Neutrophil (primary cell): Measurements from ENCODE around the gene TSC22D1.

Experiments
- H3K27ac ChIP-seq: fragments of 200-600 bp; sonication (generic); 2 replicates; pipeline ENCODE4 v1.5.1; 2016; ENCODE audit warnings: mild to moderate bottlenecking, moderate library complexity
- H3K27me3 ChIP-seq: fragments of 200-600 bp; sonication (generic); 2 replicates; pipeline ENCODE4 v1.6.0; 2016; ENCODE audit warnings: mild to moderate bottlenecking
- H3K36me3 ChIP-seq: fragments of 200-600 bp; sonication (generic); 2 replicates; pipeline ENCODE4 v1.5.1; 2017
- H3K4me1 ChIP-seq, 2 experiments: fragments of 200-600 bp in 1 of 2; sonication (generic) in 1 of 2; 1 replicate in 1 of 2; 2 replicates in 1 of 2; pipeline versions ENCODE4 v1.5.1 to v1.6.1; 2013 to 2016; ENCODE audit warnings: low read depth in 1 of 2, low read length in 1 of 2, mild to moderate bottlenecking in 1 of 2, moderate library complexity in 1 of 2; ENCODE audit not compliant: control insufficient read depth in 1 of 2, insufficient read depth in 1 of 2
- H3K4me3 ChIP-seq, 2 experiments: fragments of 200-600 bp in 1 of 2; sonication (generic) in 1 of 2; 1 replicate in 1 of 2; 2 replicates in 1 of 2; pipeline ENCODE4 v1.5.1; 2013 to 2016; ENCODE audit warnings: low read depth in 1 of 2, low read length in 1 of 2, mild to moderate bottlenecking in 1 of 2, moderate library complexity in 1 of 2
- H3K9me3 ChIP-seq: fragments of 200-600 bp; sonication (generic); 2 replicates; pipeline ENCODE4 v1.5.1; 2016
- TF ChIP-seq, protein P1 (sequence below): fragments of 200-600 bp; sonication (generic); IDR thresholded peaks from 2 replicates; pipeline ENCODE4 v1.5.1; 2016; ENCODE audit warnings: antibody characterized with exemption

Gene TSC22D1

DNA sequence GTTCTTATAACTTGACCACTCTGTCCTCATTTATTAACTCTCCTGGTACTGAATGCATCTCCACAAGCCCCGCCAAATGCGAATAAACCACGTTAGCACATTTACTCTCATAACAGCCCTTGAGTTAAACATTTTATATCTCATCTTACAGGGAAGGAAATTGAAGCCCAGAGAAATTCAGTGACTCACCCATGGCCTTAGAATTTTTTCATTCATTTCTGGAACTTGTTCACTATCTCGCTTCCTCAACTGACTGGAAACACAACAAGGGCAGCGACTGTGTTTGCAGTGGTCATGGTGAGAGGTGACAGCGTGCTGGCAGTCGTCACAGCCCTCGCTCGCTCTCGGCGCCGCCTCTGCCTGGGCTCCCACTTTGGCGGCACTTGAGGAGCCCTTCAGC is 163.0 kb downstream of the TSC22D1 start:
- Histone ChIP-seq H3K4me3 (no peak overlapping the region), H3K27ac (no peak overlapping the region), H3K4me1 (peaks cover 41 to 52% of the 10 kb centered on the region in 2 experiments), H3K9me3 (no peaks in the 10 kb centered on the region), H3K36me3 (no peaks in the 10 kb centered on the region), H3K27me3 (no peaks in the 10 kb centered on the region)
- TF ChIP-seq, protein P1, sequence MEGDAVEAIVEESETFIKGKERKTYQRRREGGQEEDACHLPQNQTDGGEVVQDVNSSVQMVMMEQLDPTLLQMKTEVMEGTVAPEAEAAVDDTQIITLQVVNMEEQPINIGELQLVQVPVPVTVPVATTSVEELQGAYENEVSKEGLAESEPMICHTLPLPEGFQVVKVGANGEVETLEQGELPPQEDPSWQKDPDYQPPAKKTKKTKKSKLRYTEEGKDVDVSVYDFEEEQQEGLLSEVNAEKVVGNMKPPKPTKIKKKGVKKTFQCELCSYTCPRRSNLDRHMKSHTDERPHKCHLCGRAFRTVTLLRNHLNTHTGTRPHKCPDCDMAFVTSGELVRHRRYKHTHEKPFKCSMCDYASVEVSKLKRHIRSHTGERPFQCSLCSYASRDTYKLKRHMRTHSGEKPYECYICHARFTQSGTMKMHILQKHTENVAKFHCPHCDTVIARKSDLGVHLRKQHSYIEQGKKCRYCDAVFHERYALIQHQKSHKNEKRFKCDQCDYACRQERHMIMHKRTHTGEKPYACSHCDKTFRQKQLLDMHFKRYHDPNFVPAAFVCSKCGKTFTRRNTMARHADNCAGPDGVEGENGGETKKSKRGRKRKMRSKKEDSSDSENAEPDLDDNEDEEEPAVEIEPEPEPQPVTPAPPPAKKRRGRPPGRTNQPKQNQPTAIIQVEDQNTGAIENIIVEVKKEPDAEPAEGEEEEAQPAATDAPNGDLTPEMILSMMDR = no peak

DNA sequence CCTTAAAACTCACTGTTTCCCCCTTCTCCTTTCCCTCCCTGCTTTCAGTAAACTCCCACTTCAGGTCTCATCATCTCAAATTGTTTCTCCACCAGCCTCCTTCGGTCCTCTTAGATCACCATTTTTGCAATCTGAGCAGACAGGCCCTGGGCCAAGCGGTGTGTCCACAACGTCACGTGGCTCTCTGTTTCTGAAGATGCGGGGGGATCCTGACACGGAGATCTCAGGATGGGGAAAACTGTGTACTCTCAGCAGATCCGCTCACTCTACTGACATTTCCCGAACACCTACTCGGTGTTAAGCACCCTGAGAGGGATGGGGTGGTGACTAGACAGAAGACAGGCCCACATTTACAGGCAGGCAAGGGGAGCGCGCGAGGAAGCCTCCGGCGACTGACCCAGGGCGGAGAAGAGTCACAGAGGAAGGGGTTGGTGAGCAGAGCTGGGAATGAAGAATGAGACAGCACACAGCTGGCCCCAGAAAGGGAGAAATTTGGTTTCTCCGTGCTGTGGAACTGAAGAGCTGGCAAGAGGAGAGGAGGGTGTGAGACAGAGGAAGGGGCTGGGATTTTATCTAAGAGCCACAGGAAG is 163.7 kb downstream of the TSC22D1 start:
- TF ChIP-seq, protein P1 = no peak
- Histone ChIP-seq H3K27me3 (no peaks in the 10 kb centered on the region), H3K4me3 (no peak overlapping the region), H3K27ac (no peak overlapping the region), H3K9me3 (no peaks in the 10 kb centered on the region), H3K4me1 (peaks cover 35 to 46% of the 10 kb centered on the region in 2 experiments), H3K36me3 (no peaks in the 10 kb centered on the region)

DNA sequence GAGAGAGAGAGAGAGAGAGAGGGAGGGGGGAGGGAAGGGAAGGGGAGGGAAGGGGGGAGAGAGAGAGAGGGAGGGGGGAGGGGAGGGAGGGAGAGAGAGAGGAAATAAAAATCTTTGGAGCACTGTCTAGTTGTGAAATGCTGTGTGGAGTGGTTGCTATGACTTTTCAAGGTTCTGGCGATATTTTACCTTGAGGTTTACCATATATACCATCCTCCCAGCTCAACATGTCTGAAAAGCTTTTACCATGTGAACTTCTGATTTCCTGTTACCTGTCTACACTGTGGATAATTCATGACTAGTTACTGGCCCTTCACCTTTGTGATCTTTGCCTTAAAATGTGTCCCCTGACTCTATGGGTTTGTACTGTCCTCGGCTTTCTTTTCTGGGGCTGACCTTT is 164.3 kb downstream of the TSC22D1 start:
- TF ChIP-seq, protein P1 = no peak
- Histone ChIP-seq H3K4me1 (peaks cover 29 to 40% of the 10 kb centered on the region in 2 experiments), H3K9me3 (no peaks in the 10 kb centered on the region), H3K4me3 (no peak overlapping the region), H3K27ac (no peak overlapping the region), H3K36me3 (no peaks in the 10 kb centered on the region), H3K27me3 (no peaks in the 10 kb centered on the region)

DNA sequence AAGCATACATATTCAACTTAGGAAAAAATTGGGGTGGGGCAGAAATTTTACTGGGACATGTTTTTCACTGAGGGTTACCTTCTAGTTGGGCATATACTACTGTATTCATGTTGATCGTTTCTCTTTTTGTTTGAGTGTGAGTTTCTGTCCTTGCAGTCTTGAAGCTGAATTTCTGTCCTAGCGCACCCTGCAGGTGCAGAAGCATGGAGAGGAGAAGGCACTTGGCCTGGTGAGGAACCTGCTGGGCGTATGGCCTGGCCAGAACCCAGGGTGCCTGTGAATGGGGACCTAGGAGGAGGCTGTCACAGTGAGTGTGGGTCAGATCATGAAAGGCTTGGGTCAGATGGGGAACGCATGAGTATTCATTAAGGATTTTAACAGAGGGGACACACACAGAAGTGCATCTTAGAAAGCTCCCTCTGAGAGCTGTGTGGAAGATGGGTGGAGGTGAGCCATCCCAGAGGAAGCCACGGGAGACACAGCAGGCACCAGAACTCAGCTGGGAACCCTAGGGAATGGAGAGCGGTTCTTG is 165.7 kb downstream of the TSC22D1 start:
- H3K36me3 ChIP-seq = no peaks in the 10 kb centered on the region
- H3K27me3 ChIP-seq = peaks cover 9% of the 10 kb centered on the region
- H3K4me1 ChIP-seq = peaks cover 14 to 25% of the 10 kb centered on the region in 2 experiments
- TF ChIP-seq, protein P1 = no peak
- no peak overlapping the region for H3K4me3 ChIP-seq
- no peaks in the 10 kb centered on the region for H3K9me3 ChIP-seq
- no peak overlapping the region for H3K27ac ChIP-seq

DNA sequence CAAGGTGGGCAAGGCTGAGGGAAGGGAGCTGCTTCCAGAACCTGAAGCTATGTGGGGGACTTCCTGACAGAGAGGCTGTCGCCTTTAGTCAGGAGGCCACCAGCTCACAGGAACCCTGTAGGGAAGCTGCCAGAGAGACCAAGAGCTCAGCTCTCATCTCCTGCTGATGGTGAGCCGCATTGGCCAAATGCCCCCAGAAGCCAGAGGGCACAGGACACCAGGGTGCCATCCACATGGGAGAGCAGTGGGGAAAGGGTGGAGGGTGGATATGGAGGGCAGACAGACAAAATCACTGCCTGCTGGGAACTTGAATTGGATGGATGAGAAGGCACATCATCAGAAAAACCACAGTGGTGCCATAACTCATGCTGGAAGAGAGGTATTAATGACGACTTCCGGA is 166.5 kb downstream of the TSC22D1 start:
- peaks cover 9% of the 10 kb centered on the region for H3K27me3 ChIP-seq
- no peak overlapping the region for H3K27ac ChIP-seq
- TF ChIP-seq, protein P1 = no peak
- no peaks in the 10 kb centered on the region for H3K9me3 ChIP-seq
- H3K4me1 ChIP-seq = peaks cover 12 to 20% of the 10 kb centered on the region in 2 experiments
- no peaks in the 10 kb centered on the region for H3K36me3 ChIP-seq
- no peak overlapping the region for H3K4me3 ChIP-seq
